Activated naive CD8-positive, alpha-beta T cell treated with anti-CD3 and anti-CD28 coated beads, Interleukin-2, amount 10 ng/mL, durations not matched to agents 7 days and 5 days (primary cell): ENCODE measurements around the gene KLHL36. TPM values are rescaled to one million over a fixed set of nuclear protein-coding genes. Genes with fewer than 3 reads are reported as not detected.

Experiments
- ATAC-seq: fragments of 150-1000 bp; cut with Tn5 transposase; one replicate; pipeline ENCODE4 v1.10.0; 2021; ENCODE audit warnings: low read depth, moderate library complexity
- POLR2A ChIA-PET: fragments of 350-600 bp; sonication (Branson Sonifier 250); formaldehyde crosslinking; loops from one replicate; lab custom pipeline; 2021; ENCODE audit warnings: antibody characterized with exemption; lab: Charles Lee
- DNase-seq: peaks from one replicate; pipeline ENCODE4 v3.0.0; 2021
- H3K27ac Mint-ChIP-seq: one replicate; pipeline ENCODE4 v1.8.0; 2022; ENCODE audit warnings: mild to moderate bottlenecking, mixed read lengths
- H3K27me3 Mint-ChIP-seq: one replicate; pipeline ENCODE4 v1.8.0; 2022; ENCODE audit warnings: mild to moderate bottlenecking, moderate library complexity, mixed read lengths
- H3K36me3 Mint-ChIP-seq: one replicate; pipeline ENCODE4 v1.8.0; 2021; ENCODE audit warnings: mild to moderate bottlenecking, mixed read lengths
- H3K4me1 Mint-ChIP-seq: one replicate; pipeline ENCODE4 v1.8.0; 2021; ENCODE audit warnings: mixed read lengths
- H3K4me3 Mint-ChIP-seq: one replicate; pipeline ENCODE4 v1.8.0; 2022; ENCODE audit warnings: mild to moderate bottlenecking, moderate library complexity, mixed read lengths
- H3K9me3 Mint-ChIP-seq: one replicate; pipeline ENCODE4 v1.8.0; 2021; ENCODE audit warnings: mixed read lengths
- total RNA-seq, 2 experiments: library from RNA; stranded (reverse); gene quantifications; one replicate each; pipeline ENCODE4 v1.2.3, GENCODE V29; 2021

Gene KLHL36
- total RNA-seq, 2 experiments from 2014 or later, result 66.8 to 72.6 TPM

DNA sequence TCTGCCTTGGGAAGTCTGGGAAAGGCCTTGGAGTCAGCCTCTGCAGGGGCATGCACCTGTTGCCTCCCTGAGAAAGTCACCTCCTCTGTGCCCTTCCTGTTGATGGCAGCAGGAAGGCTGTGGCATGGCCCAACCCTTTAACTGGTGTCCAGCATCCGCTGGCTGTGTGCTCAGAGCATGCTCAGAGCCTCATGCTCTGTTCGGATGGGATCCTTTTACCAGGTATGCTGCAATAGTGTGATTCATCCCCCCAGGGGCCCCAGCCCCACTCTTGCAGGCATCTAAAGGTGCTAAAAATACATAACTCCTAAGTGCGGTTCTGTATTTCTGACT is 24.9 kb downstream of the KLHL36 start:
- H3K27ac Mint-ChIP-seq, result no peak overlapping the region
- ATAC-seq (no peak), DNase-seq (no peak)
- no peaks in the 10 kb centered on the region for H3K9me3 Mint-ChIP-seq
- H3K36me3 Mint-ChIP-seq, result no peaks in the 10 kb centered on the region
- peaks cover 6% of the 10 kb centered on the region for H3K4me1 Mint-ChIP-seq
- H3K4me3 Mint-ChIP-seq, result no peak overlapping the region
- POLR2A ChIA-PET, result interaction anchor here (0.7 kb wide), 1 partner anchor 75 kb away, joined by 8 read pairs; no protein-coding TSS in a partner anchor
- H3K27me3 Mint-ChIP-seq, result peaks cover 14% of the 10 kb centered on the region

DNA sequence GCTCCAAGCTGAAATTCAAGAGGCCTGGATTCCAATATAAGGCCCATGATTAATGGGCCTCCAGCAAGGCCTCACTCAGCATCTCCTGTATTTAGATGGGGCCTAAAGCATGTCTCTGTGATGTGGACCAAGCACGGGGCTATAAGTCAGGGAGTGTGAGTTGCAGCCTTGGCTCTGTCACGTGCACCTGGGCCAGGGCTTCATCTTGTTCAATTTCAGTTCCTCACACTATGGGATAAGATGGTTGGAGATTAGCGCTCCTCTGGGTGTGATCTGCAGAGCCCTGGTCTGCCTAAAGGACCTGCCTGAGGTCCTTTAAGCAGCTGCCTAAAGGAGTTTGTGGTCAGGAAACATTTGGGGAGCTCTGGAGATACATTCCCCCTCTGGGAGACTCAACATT is 25.2 kb downstream of the KLHL36 start:
- Mint-ChIP-seq H3K27ac (no peak overlapping the region), H3K36me3 (no peaks in the 10 kb centered on the region), H3K9me3 (no peaks in the 10 kb centered on the region), H3K27me3 (peaks cover 14% of the 10 kb centered on the region), H3K4me3 (no peak overlapping the region), H3K4me1 (peaks cover 6% of the 10 kb centered on the region)
- POLR2A ChIA-PET, result no interaction called here
- ATAC-seq, result no peak
- no peak for DNase-seq

DNA sequence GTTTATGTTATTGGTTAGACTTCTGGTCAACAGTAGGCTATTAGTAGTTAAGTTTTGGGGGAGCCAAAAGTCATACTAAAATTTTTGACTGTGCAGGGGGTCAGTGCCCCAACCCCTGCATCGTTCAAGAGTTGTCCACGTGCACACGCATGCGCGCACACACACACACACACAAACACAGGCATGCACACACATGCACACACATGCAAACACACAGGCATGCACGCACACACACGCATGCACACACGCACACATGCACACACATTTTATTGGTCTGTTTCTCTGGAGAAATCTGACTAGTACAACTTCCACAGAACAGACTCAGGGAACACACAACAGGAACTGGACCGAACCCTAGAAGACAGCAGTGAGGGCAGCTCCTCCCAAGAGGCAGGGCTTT is 27.1 kb downstream of the KLHL36 start:
- Mint-ChIP-seq H3K4me1 (peaks cover 6% of the 10 kb centered on the region), H3K4me3 (no peak overlapping the region), H3K27me3 (peaks cover 23% of the 10 kb centered on the region), H3K36me3 (no peaks in the 10 kb centered on the region), H3K27ac (no peak overlapping the region), H3K9me3 (no peaks in the 10 kb centered on the region)
- DNase-seq (no peak), ATAC-seq (no peak)
- POLR2A ChIA-PET, result no interaction called here

DNA sequence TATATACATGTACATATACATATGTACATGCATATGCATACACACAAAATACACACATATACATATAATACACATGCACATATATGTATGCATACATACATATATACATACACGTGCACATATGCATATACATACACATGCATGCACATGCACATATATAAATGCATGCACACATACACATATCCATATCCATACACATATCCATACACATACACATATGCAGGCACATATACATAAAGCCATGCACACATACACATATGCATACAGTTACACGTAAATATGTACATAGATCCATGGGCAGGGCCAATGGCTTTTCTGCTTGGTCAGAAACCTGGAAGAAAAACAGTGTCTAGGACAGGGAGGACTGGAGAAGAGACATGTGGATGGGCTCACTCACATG is 27.6 kb downstream of the KLHL36 start:
- DNase-seq, result no peak
- ATAC-seq, result no peak
- Mint-ChIP-seq H3K36me3 (no peaks in the 10 kb centered on the region), H3K4me1 (peaks cover 6% of the 10 kb centered on the region), H3K27ac (no peak overlapping the region), H3K27me3 (peaks cover 28% of the 10 kb centered on the region), H3K9me3 (no peaks in the 10 kb centered on the region), H3K4me3 (no peak overlapping the region)
- POLR2A ChIA-PET, result no interaction called here

DNA sequence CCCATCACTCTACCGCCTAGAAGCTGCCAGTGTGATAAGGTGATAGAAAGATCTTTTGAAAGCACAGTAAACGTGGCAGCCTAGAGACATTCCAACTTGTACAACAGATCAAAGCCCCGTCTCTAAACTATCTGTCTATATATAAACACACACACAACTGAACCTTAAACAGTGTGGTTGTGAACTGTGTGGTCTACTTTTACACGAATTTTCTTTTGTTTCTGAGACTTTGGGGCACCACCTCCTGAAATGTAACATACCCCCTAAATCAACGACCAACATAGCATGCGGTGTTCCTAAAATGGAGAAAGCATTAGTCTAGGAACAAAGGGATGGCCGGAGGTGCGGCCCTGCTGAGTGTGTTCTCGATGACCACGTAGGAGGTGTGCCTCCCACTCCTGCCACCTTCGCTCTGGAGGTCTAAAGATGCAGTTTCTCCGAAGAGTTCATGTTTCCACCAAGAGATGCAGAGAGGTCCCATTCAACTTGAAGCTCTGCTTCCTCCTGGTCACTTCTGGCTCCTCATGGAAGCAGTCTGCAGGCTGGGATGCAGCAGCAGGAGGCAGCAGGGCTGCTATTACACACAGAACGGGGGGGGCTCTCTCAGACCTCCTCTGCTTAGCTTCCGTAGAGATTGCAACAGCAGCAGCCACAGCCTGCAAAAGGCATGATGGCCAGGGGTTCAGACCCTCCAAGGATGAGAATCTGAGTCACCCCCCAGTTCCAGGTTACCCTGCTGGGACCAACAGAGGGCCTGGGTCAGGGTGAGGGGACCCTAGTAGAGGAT is 28.9 kb downstream of the KLHL36 start:
- DNase-seq, result no peak
- H3K4me3 Mint-ChIP-seq, result no peak overlapping the region
- no peak for ATAC-seq
- H3K36me3 Mint-ChIP-seq, result no peaks in the 10 kb centered on the region
- H3K27me3 Mint-ChIP-seq, result peaks cover 34% of the 10 kb centered on the region
- H3K9me3 Mint-ChIP-seq, result no peaks in the 10 kb centered on the region
- peaks cover 2% of the 10 kb centered on the region for H3K4me1 Mint-ChIP-seq
- H3K27ac Mint-ChIP-seq, result no peak overlapping the region
- POLR2A ChIA-PET, result no interaction called here

GRCh38 chr16:84677849-84678248 is 29.5 kb downstream of the KLHL36 start:
- peaks cover 38% of the 10 kb centered on the region for H3K27me3 Mint-ChIP-seq
- no peaks in the 10 kb centered on the region for H3K4me1 Mint-ChIP-seq
- H3K27ac Mint-ChIP-seq, result no peak overlapping the region
- H3K4me3 Mint-ChIP-seq, result no peak overlapping the region
- POLR2A ChIA-PET, result no interaction called here
- no peak for DNase-seq
- no peaks in the 10 kb centered on the region for H3K36me3 Mint-ChIP-seq
- no peaks in the 10 kb centered on the region for H3K9me3 Mint-ChIP-seq
- no peak for ATAC-seq

GRCh38 chr16:84678541-84678940 is 30.2 kb downstream of the KLHL36 start:
- DNase-seq (no peak), ATAC-seq (no peak)
- H3K9me3 Mint-ChIP-seq, result no peaks in the 10 kb centered on the region
- H3K36me3 Mint-ChIP-seq, result no peaks in the 10 kb centered on the region
- no peaks in the 10 kb centered on the region for H3K4me1 Mint-ChIP-seq
- POLR2A ChIA-PET, result interaction anchor here (0.7 kb wide), 1 partner anchor 21 kb away, joined by 5 read pairs; no protein-coding TSS in a partner anchor
- no peak overlapping the region for H3K4me3 Mint-ChIP-seq
- peaks cover 41% of the 10 kb centered on the region for H3K27me3 Mint-ChIP-seq
- no peak overlapping the region for H3K27ac Mint-ChIP-seq

DNA sequence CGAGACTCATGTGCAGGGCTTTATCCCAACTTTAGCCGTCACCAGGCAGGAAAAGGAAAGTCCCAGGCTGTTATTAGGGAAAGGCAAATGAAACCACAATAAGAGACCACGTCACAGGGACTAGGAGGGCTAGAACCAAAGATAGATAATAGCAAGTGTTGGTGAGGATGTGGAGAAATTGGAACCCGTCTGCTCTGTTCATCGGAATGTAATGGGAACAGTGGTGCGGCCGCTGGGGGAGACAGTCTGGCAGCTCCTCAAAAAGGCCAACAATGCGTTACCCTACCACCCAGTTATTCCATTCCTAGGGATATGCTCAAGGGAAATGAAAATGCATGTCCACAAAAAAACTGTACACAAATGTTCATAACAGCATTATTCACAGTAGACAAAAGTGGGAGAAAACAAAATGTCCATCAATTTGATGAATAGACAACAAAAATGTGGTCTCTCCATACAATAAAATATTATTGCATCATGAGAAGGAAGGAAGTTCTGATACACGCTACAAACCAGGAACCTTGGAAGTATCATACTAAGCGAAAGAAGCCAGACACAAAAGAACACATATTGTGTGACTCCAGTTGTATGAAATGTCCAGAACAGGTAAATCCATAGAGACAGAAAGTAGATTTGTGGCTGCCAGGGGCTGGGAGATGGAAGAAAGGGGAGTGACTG is 32.0 kb downstream of the KLHL36 start:
- no peak for ATAC-seq
- no peak for DNase-seq

DNA sequence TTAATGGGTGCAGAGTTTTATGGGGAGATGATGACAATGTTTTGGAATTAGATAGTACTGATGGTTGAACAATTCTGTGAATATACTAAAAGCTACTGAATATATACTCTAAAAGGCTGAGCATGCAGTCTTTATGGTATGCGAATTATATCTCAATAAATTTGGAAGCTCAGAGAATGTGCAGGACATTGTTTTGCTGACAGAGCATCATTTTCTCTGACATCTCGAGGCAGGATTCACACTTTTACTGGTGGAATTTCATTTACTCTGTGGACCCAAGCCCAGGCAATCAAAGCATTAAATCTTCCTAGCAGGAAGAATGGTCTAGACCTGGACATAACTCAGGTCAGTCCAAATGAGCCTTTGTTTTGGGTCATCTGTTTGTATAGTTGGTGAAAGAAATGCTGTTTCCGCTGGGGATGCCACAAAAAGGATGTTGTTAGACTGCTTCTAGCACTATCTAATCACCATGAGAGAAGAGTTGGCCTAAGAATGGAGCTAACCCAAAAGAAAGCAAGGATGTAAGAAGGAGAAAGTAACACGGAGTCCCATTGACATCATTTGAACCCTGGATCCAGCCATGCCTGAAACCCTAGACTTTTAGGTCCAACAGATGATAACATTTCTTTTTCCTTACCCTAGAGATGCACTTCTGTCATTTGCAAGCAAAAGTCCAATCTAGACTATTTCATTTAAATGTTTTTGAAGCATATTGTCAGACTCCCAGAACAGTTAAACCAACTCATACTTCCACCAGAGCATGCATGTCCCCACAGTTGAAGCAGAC is 32.7 kb downstream of the KLHL36 start:
- Mint-ChIP-seq H3K27ac (no peak overlapping the region), H3K4me3 (no peak overlapping the region), H3K4me1 (no peaks in the 10 kb centered on the region), H3K9me3 (no peaks in the 10 kb centered on the region), H3K27me3 (peaks cover 53% of the 10 kb centered on the region), H3K36me3 (no peaks in the 10 kb centered on the region)
- POLR2A ChIA-PET, result no interaction called here
- ATAC-seq, result no peak
- DNase-seq, result no peak

More for the DNA sequence above, 32.0 kb downstream of the KLHL36 start:
- no peaks in the 10 kb centered on the region for H3K9me3 Mint-ChIP-seq
- no peaks in the 10 kb centered on the region for H3K4me1 Mint-ChIP-seq
- no peak overlapping the region for H3K4me3 Mint-ChIP-seq
- H3K27me3 Mint-ChIP-seq, result peaks cover 53% of the 10 kb centered on the region
- H3K27ac Mint-ChIP-seq, result no peak overlapping the region
- POLR2A ChIA-PET, result no interaction called here
- no peaks in the 10 kb centered on the region for H3K36me3 Mint-ChIP-seq

DNA sequence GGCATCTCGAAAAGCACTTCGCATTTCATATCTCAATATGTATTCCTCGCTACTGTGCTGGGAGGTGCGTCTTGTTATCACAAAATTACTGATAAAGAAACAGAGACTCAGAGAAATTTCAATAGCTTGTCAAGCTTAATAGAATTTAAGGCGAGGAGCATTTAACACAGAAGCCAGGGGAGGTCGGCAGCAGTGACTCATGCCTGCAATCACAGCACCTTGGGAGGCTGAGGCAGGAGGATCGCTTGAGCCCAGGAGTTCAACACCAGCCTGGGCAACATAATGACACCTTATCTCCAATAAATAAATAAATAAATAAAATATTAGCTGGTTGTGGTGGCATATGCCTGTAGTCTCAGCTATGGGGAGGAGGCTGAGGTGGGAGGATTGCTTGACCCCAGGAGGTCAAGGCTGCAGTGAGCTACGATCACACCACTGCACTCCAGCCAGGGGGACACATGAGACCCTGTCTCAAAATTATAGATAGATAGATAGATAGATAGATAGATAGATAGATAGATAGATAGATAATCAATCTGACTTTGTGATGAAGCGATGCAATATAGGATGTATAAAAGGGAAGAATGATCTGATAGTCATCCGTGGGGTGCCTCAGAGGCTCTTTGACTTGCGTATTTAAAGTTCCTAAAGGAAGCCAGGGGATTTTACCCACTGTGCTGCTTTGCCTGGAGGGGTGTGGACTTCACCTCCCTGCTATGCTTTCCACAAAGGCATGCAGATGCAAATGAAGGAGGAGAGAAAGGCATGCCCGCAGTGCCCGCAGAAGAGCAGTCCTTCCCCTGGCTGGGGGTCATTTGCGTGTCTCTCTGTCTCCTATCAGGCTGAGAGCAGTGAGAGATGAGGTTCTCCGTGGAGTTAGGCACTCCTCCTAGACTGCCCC is 35.6 kb downstream of the KLHL36 start:
- H3K27me3 Mint-ChIP-seq, result peaks cover 41% of the 10 kb centered on the region
- no peak for DNase-seq
- no peak for ATAC-seq
- H3K27ac Mint-ChIP-seq, result no peak overlapping the region
- POLR2A ChIA-PET, result no interaction called here
- H3K4me3 Mint-ChIP-seq, result no peak overlapping the region
- H3K9me3 Mint-ChIP-seq, result no peaks in the 10 kb centered on the region
- H3K4me1 Mint-ChIP-seq, result peaks cover 5% of the 10 kb centered on the region
- no peaks in the 10 kb centered on the region for H3K36me3 Mint-ChIP-seq

GRCh38 chr16:84684592-84684965 is 36.3 kb downstream of the KLHL36 start:
- no peaks in the 10 kb centered on the region for H3K9me3 Mint-ChIP-seq
- H3K36me3 Mint-ChIP-seq, result no peaks in the 10 kb centered on the region
- DNase-seq, result no peak
- no peak overlapping the region for H3K4me3 Mint-ChIP-seq
- peaks cover 43% of the 10 kb centered on the region for H3K27me3 Mint-ChIP-seq
- no peak overlapping the region for H3K27ac Mint-ChIP-seq
- H3K4me1 Mint-ChIP-seq, result peaks cover 5% of the 10 kb centered on the region
- no peak for ATAC-seq
- POLR2A ChIA-PET, result no interaction called here

GRCh38 chr16:84685210-84685609 is 36.9 kb downstream of the KLHL36 start:
- H3K9me3 Mint-ChIP-seq, result no peaks in the 10 kb centered on the region
- H3K4me1 Mint-ChIP-seq, result peaks cover 5% of the 10 kb centered on the region
- ATAC-seq, result no peak
- DNase-seq, result no peak
- POLR2A ChIA-PET, result no interaction called here
- H3K36me3 Mint-ChIP-seq, result no peaks in the 10 kb centered on the region
- peaks cover 44% of the 10 kb centered on the region for H3K27me3 Mint-ChIP-seq
- H3K27ac Mint-ChIP-seq, result no peak overlapping the region
- no peak overlapping the region for H3K4me3 Mint-ChIP-seq
